HepG2 (cell line): Measurements from ENCODE around the gene JAZF1.

ENCODE experiments used
- PCBP1 ChIP-seq: fragments of 200-400 bp; formaldehyde crosslinking; IDR thresholded peaks from 2 replicates; pipeline ENCODE4 v1.6.1; 2017; ENCODE audit warnings: mild to moderate bottlenecking, low read depth, low read length, borderline replicate concordance
- ZNF326 ChIP-seq: sonication (generic); formaldehyde crosslinking; IDR thresholded peaks from 2 replicates; pipeline ENCODE4 v1.4.0; 2020; ENCODE audit warnings: missing genetic modification reagents, borderline replicate concordance

DNA sequence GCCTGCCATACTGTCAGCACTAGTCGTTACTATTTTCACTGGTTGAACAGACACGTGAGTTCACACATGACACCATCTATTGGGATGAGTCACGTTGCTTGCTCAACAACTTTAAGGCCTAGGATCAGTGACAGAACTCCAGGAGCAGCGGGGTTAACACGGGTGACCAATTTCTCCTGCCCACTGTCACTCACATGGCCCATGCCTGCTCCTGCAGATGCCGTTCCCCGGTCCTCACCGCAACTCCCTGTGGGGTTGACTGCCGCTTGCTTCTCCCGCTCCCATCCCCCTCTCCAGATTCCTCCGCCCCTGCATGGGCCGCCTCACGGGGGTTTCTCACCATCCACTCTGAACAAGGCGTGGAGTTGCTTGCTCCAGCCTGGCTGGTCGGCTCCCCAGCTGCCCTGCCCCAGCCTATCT is 312.5 kb downstream of the JAZF1 start:
- no peak for TF ChIP-seq ZNF326
- TF ChIP-seq PCBP1 = no peak
